CD4-positive, alpha-beta T cell treated with Interleukin-17A for 4 hours (primary cell): ENCODE measurements around the gene MEF2D.

Source experiments
- DNase-seq: peaks from one replicate; pipeline ENCODE4 v3.0.0-alpha.2; 2020; ENCODE audit warnings: mixed read lengths

MEF2D gene

DNA sequence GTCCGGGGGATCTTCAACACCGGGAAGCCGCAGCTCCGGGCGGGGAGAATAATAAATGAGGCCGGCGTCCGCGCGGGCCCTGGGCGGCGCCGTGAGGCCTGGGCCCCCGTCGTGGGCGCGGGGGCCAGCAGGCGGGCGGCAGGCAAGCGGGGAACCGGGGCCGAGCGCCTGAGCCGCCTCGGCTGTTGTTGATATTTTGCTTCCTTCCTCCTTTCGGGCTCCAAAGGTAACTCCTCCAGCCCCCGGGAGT lies at the start of gene MEF2D:
MEF2D (minus strand) TSS at position 233 of the 250 bp plus-strand sequence. CDS start 17,483 bp downstream, outside the sequence.
- DNase-seq, result no peak

DNA sequence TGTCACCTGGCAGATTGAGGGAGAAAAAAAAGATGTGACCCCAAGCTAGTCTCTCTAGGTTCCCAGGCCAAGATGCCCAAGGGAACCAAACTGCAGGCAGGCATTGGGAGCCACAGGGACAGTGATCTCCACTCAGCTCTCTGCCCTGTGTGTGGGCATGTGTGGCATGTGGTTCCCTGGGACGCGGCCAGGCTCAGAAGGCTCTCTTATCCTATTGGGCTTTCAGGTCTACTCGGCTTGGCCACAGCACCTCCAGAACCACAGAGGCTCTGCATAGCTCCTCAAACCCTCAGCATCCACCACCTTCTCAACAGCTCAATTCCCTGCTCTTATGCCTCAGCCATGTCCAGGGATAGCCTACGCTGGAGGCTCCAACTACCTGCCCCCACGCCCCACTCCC lies 49.8 kb upstream of the MEF2D start:
- DNase-seq, result no peak

DNA sequence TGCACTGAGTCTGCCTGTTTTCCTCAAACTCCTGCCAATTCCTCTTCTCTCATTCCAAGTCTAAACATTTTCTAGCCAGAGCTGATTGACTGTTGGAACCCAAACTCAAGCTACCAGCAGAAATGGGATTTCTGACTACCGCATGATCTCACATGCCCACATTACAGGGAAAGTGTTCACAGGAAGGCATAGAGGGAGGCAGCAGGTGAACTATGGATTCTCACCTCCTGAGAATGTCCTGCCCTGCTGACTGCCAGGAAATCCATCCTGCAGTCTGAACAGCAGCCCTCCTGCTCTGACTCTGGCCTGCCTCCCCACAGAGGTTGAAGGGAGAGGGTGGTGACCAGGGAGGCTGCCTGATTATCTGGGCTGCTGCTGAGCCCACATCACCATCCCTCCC lies 49.3 kb upstream of the MEF2D start:
- no peak for DNase-seq

DNA sequence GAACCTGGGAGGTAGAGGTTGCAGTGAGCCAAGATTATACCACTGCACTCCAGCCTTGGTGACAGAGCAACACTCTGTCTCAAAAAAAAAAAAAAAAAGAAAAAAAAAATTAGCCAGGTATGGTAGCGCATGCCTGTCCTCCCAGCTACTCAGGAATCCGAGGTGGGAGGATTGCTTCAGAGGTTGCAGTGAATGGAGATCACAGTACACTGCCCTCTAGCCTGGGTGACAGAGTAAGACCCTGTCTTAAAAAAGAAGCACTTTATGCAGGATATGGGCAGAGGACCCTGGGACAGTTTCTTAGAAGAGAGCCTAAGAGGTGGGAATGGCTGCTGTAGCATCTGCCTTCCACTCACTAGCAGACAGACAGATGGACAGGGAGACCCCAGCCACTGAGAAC lies 48.8 kb upstream of the MEF2D start:
- DNase-seq, result no peak

DNA sequence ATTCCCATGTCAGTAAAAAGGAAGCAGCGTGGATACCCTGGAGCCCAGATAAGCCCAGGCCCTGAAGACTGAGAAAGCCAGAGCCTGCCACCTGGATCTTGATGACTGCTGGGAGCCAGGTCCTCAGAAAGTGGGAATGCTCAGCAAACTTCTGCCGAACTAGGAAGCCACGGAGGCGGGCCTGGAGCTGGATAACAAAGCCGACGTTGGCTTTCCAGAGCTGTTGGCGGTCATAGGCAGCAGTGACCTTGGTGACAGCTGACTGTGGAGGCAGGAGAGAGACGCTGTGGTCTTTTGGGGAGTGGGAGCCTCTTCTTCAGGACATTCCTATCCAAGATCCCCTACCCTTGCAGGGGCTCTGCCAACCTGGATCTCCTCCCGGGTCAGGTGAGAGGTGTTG lies 47.4 kb upstream of the MEF2D start:
- DNase-seq, result no peak

GRCh38 chr1:156547434-156547833 lies 46.9 kb upstream of the MEF2D start:
- DNase-seq, result no peak

- no peak for DNase-seq
Measured at GRCh38 chr1:156546267-156546666, 45.7 kb upstream of the MEF2D start.

- DNase-seq, result no peak
Measured at GRCh38 chr1:156544592-156545102, 44.1 kb upstream of the MEF2D start.

GRCh38 chr1:156543066-156543465 lies 42.5 kb upstream of the MEF2D start:
- DNase-seq, result no peak

DNA sequence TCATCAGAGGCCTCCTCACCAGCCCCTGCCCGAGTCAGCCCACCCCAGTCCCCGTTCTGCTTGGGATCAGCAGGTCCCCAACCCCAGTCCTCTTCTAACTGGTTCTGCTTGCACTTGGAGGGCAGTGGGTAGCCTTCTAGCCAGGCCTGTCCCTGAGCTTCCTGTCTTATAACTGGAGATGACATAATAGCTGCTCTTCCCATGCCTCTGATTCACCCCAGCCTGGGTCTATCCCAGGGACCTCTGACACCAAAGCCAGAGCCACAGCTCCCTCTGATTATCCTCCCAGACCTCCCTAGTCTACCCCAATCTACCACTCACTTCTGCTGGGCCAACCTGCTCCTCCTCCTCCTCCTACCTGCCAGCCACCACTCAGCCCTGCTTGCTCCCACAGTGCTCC lies 40.4 kb upstream of the MEF2D start:
- DNase-seq, result no peak

- DNase-seq, result no peak
Measured at GRCh38 chr1:156539818-156540355, 39.3 kb upstream of the MEF2D start.

DNA sequence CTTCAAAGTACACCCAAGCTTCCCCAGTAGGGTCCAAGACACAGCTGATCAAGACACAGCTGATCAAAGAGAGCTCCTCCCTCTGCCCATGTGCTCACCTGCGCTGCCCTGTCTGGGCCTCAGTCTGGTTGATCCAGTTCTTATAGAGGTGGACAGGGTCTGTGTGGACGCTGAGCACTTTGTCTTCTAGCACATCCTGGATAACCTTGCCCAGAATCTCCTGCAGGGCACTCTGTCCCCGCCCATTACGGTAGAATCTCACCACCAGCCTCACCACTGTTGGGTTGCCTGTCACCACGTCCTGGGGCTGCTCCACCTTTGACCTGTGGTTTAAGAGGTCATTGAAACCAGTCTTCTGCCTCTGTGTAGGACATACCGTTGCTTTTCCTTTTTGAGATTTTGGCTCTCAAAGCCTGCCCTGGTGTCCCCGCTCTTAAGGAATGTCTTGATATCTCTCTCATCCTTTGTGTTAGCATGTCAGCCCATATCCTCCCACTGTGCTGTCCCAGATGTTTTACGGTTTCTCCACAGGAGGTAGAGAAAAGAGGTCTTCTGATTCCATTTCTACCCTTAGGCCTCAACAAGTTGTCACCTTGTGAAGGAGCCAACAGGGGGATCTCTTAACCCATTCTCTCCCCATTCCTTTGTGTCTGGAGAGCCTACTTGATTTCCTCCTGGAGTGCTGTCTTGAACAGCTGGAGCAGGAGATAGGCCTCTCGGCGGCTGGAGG lies 38.3 kb upstream of the MEF2D start:
- DNase-seq, result no peak

DNA sequence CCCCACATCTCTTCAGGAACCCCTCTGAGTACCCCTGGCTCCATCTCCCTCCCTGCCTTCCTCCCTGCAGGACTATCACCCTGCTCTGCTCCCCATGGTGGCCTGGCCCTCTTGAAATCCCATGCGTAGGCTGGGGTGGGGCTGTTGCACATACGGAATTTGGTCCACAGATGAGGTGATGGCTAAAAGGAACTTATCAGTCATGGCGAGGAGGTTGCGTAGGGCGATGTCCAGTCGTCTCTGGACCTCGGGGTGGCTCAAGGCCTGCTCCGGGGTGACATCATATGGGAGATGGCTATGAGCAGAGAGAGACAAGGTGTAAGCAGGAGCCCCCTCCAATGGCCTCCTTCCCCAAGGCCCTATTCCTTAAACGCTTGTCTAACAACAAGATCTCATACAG lies 36.5 kb upstream of the MEF2D start:
- no peak for DNase-seq

GRCh38 chr1:156534424-156535060 lies 34.0 kb upstream of the MEF2D start:
- DNase-seq, result no peak

DNA sequence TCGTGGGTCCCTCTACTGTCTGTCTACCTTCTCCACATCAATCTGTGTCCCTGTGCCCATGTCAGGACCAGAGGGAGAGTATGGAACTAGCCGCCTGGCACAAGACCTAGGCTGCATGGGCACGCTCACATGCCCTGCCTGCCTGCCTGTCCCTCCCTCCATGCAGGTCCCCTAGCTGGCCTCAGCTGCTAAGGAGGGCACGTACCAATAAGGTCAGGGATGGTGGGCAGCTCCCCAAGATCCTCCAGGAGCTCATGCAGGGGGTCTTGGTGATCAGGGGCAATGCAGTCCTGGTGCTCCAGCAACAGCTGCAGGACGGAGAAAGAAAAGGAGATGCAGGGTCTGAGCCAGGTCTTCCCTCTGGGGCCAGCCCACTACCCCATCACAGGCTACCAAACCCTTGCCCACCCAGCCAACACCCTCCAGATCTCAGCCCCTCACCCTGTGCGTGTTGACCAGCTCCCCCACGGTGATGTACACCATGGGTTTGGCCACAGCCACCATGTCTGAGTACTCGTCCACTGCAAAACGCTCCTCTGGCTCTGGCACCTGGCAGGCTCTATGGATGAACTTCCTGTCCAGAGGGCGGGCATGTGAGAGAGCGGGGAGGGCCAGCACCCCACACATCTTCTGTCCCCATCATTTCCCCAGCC lies 33.1 kb upstream of the MEF2D start:
- DNase-seq, result no peak

DNA sequence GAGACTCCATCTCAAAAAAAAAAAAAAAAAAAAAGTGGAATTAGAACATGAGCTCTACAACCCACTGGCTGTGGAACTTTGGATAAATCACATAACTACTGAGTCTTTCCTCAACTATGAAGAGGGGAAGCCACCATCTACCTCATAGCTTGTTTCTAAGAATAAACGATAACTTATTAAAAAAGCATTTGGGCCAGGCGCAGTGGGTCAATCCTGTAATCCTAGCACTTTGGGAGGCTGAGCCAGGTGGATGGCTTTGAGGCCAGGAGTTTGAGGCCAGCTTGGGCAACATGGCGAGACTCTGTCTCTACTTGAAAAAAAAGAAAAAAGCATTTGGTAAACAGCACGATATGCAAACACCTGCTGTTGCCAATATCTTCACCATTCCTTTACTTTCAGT lies 31.8 kb upstream of the MEF2D start:
- no peak for DNase-seq

- DNase-seq, result no peak
Measured at GRCh38 chr1:156530006-156530405, 29.4 kb upstream of the MEF2D start.

DNA sequence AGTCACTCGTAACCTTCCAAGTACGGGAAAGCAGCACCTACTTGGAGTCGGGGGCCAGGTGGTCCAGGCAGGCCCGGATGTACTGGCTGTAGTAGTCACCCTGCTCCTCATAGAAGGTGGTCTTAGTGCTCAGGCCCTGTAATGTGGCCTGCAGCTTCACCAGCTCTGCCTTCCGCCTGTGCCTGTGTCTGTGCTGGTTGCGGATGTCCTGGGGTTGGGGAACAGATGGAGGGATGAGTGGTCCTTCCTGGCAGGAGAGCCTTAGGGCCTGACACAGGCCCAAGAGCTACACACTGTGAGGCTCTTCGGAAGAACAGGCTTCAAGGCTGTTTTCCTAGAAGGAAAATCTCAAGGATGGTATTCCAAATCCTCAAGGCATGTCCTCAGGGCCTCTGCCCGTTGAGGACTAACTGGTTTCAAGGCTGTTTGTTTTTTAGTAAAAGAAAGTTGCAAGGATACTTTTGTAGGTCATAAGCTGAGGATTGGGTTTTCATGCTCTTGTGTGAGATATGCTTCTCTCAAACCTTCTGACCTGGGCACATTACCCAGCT lies 28.4 kb upstream of the MEF2D start:
- no peak for DNase-seq

- DNase-seq, result peak; percentile 22
Measured at GRCh38 chr1:156528231-156528630, 27.7 kb upstream of the MEF2D start.

DNA sequence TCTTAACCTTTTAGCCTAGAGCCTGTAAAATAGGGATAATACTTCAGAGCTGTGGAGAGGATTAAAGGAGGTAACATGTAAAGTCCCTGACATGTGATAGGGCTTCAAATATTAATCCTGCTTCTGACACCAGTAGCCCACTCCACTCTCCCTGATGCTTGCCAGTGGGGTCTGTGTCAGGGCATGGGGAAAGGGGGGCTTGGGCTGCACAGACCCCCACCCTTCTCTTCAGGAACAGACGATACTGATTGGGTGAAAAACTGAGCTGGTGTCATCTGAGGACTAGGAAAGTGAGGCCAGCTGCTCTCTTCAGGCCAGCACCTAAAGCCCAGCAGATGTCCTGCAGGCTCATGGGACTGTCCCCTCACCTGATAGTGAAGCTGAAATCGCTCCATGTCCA lies 27.0 kb upstream of the MEF2D start:
- DNase-seq, result no peak

GRCh38 chr1:156525856-156526489 lies 25.4 kb upstream of the MEF2D start:
- no peak for DNase-seq

DNA sequence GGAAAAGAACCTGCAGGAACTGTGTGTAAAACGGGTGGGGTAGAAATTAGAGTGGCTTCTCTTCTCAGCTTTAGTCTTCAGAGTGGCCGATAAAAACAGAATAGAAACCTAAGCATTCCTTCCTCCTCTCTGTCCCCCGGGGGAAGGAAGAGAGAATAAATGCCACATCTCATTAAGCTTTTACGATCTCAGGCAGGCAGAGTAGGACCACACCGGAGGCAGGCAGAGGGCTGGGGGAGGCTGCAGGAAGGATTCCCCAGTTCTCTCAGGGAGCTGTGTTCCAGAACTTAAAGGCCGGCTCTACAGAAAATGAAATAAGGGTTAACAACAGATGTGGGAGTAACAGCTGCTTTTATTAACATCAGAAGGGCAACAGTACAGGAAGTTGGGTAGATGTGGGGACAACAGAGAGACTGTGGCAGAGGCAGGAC lies 24.5 kb upstream of the MEF2D start:
- DNase-seq, result no peak

DNA sequence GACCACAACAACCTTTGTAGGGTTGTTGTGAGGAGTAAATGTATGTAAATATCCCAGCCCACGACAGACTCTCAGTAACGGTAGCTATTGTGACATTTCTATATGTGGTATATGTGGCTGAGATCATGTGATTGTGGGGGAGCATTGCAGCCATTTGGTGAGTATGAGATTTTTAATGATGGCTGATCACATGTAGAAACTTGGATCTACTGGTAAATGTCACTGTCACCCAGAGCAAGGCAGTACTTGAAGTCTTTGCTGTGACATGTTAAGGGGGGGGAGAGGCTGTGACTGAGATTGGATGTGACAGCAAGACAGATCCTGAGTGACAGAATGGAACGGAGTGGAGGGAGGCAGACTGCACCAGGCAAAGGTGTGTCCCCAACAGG lies 23.9 kb upstream of the MEF2D start:
- no peak for DNase-seq
